NCI-H1694 (cell line): ENCODE results near the gene CACNB4.
"Not testable (repeated sequence)": the region's sequence is repeated elsewhere in the genome, so short reads cannot be mapped to it uniquely, and the experiment has no call there.

Source experiments
- DNase-seq: peaks from one replicate; lab custom pipeline; 2025; lab: John Stamatoyannopoulos, UW

CACNB4 gene

GRCh38 chr2:151904807-151905206 lies 194.0 kb downstream of the CACNB4 start:
- DNase-seq, result no peak

- peak; percentile 86 for DNase-seq
Observed at GRCh38 chr2:151904021-151904420, 194.8 kb downstream of the CACNB4 start.

GRCh38 chr2:151902829-151903228 lies 196.0 kb downstream of the CACNB4 start:
- DNase-seq, result no peak

DNA sequence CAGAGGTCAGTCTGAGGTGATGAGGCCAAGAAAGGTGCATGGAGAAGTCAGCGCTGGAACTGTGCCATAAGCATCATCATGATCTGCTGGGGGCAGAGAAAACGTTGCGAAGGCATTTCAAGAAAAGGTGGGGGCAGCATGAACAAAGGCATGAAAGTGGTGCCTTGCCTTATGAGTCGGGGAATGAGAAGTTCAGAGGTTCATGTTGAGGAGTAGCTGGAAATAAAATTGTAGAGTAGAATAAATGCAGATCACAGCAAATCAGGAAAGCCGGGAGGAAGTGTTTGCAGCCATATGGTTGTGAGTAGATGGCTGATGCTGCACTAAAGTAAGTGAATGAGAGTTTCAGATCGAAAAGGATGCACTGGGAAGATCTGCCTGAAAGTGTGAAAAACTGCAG lies 198.5 kb downstream of the CACNB4 start:
- DNase-seq, result no peak

DNA sequence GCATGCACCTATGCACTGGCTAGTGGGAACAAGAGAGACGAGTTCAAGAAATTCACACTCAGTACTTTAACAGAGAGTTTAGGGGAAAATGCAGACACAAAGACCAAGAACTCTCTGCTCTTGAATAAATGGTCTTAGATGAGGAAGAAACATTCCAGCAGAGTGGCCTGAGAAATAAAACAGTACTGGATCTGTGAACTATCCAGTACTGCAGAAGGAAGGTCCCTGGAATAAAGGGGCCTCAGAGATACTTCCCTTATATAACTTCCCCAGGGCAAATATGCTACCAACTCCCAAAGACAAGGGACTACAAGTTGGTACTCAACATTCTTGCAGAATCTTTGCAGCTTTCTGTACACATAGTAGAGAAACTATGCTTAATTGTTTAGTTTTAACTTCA lies 199.7 kb downstream of the CACNB4 start:
- no peak for DNase-seq

DNA sequence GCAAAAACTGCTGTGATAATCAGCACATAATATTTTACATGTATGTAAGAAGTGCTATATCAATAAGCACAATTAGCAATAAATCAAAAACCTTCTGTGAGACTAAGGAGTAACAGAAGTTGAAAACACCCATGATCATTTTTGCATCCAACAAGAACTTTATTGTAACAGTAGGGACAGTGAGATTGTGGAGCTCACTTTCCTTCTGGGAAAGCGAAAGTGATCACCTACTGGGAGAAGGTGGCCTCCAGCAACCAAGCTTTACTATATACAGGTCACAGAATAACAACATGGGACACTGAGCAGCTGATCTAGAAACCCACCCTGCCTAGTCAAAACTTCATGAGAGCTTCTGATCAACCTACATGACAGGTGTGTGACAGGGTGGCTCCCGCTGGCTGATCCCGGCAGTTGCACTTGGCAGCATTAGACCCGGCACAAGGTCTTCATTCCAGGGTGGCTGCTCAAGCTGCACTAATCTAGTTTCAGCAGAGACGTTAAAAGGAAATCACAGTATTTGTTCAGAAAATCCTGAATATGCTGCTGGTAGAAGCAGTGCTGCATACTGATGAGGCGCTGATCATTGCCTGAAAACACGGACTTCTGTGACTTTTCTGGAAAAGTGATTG lies 207.2 kb downstream of the CACNB4 start:
- DNase-seq, result no peak

DNA sequence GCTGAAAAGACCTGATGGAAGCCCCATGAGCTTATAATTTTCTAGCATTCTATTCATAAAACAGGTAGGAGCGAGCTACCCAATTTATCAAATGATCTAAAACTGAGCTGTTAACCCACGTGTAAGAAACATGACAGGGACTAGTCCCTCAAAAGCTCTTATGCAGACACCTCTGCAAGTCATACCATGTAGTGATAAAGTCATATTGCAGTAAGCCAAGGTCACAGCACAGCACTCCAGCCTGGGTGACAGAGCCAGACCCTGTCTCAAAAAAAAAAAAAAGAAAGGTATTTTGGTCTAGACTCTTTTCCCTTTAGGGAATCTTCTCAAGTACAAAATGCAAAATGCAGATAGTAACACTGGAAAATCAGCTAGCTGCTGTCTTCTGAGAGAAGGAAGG lies 211.7 kb downstream of the CACNB4 start:
- no peak for DNase-seq

DNA sequence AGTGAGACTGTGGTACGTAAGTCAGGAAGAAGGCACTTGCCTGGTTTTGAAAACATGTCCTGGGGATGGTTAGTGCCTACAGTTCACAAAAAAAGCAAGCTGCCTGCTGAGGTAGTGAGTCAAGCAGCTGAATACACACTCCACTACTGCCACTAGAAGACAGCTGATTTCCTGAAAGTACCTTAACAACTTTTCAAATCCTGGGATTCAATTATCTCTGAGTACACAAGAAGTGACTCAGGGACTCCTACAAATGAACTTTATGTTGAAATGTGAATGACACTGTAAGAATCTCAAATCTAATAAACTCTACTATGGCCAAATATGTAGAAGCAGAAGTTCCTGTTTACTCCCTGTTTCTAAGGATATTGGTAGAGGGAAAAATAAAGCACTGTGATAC lies 212.6 kb downstream of the CACNB4 start:
- no peak for DNase-seq

DNA sequence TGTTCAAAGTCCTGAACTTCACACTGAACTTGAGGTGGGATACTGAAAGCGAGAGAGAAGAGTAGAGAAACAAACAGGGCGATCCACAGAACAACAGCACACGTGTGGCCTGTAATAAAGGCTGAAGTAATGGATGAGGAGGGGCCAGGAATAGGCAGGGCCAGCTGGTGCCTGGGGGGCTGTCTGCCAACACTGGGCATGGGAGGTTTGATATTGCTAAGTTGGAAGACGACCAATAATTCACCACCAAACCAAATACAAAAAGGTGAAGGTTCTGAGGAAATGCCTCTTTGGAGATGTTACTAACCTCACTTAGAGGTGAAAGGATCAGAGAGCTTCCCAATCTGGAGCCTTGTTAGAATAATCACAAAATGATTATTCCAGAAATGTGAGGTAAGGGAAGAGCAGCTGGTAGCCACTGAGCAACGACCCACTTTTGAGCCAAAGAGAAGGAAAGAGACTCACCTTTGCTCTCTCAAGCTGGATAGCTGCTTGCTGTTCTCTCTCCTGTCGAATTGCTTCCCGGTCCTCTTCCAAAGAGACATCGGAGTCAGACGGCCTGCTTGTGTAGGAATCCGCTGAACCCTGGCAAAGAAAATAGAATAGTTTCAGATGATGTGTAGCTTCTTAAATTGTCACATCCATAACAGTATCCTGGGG lies 215.9 kb downstream of the CACNB4 start:
- peak; percentile 65 for DNase-seq

DNA sequence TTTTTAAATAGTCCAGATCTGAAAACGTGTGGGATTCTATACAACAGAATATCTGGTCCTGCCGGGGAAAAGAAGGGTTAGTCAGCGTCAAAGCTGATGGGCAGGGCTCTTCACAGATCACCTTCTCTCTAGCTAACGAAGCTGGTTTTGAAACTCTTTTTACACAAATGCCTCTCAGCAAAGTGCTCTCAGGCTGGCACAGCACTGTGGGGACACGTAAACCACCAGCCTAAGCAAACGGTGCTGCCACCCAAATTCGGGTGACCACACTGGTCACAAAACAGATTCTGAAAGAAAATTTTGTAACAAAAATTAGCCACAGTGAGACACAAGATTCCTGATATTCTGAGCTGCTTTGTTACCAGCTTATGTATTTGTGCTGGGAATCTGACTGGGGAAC lies 217.5 kb downstream of the CACNB4 start:
- no peak for DNase-seq

DNA sequence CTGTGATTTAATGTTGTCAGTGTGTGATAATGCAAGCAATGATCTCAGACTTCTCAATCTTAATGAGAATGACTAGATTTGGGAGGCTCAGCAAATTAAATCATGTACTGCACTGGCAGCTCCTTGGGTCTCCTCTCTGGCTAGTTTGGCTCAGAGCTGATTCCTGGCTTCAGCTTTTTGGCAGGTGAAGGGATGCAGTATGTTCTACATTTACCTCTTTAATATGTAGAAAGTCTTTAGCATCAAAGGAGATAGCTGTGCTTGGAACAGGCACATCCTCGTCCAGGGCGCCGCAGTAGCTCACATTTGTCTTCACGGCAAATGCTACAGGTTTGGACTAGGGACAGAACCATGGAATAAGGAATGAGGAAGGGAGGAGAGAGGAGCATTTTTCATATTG lies 218.3 kb downstream of the CACNB4 start:
- DNase-seq, result no peak

GRCh38 chr2:151878655-151879563 lies 219.9 kb downstream of the CACNB4 start:
- DNase-seq, result no peak

DNA sequence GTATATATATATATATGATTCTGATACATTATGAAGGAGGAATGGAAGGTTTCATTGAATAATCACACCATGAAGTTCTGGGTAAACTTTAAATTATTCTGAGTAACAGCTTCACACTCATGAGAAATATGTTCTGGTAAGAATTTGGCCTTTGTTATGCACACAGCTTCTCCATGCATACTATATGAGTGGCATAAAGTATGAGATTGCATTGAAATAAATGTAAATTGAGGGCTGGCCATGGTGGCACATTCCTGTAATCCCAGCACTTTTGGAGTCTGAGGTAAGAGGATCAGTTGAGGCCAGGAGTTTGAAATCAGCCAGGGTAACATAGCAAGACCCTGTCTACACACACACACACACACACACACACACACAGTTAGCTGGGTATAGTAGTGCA lies 220.6 kb downstream of the CACNB4 start:
- no peak for DNase-seq

DNA sequence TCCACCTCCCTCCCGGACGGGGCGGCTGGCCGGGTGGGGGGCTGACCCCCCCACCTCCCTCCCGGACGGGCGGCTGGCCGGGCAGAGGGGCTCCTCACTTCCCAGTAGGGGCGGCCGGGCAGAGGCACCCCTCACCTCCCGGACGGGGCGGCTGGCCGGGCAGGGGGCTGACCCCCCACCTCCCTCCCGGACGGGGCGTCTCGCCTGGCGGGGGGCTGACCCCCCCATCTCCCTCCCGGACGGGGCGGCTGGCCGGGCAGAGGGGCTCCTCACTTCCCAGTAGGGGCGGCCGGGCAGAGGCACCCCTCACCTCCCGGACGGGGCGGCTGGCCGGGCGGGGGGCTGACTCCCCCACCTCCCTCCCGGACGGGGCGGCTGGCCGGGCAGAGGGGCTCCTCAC lies 223.2 kb downstream of the CACNB4 start:
- not testable (repeated sequence) for DNase-seq

DNA sequence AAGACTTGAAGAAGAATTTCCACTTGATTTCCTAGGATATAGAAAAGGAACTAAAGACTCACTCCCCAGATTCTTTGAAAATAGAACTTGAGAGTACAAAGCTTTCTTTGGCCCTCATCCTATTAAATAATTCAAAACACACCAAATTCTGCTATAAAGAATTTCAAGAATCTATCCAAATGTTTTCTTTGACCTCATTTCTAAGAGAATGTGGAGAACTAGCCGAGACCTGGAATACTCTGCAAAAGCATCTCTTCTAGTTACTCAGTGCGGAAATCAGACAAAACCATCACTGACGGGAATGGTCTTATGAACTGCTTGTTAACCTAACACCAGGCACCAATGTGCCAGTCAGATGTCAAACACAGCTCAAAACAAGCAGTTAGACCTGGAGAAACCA lies 226.4 kb downstream of the CACNB4 start:
- DNase-seq, result no peak

DNA sequence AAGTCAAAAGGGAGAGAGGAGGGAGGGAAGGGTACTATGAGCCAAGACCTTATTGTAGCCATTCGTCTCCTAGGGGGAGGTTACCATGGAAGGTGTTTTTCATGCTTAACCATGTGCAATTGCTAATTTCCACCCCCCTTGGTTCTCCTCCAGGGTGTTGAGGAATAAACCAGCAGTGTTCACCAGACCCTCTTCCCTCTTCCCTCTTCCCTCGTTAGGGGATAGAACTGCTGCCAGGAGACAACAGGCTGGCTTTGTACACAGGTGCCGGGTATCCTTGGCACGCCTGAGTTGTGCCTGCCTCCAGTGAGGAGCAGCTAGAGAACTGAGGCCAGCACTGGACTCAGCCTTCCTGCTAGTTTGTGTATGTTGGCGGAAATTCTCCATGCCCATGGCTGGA lies 229.6 kb downstream of the CACNB4 start:
- DNase-seq, result no peak

GRCh38 chr2:151862700-151863099 lies 236.1 kb downstream of the CACNB4 start:
- no peak for DNase-seq

- DNase-seq, result no peak
Observed at GRCh38 chr2:151861174-151861573, 237.7 kb downstream of the CACNB4 start.

GRCh38 chr2:151860613-151861146 lies 238.2 kb downstream of the CACNB4 start:
- no peak for DNase-seq

DNA sequence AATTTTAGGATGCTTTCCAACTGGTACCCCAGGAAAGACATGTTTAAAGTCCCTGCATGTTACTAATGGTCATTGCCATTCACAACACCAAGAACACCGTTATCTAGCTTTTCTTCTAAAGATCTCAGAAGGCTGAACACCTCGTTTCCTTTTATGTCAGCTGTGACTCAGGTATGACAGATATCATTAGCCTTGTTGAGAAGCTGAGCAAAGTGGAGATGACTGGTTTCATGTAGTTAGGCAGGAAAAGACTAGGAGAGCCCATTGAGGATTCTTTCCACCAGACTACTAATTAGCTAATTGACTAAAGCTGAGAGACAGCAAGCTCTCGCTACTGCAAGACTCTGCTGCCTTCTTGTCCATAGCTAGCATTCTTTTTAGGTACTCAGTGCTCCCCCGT lies 238.6 kb downstream of the CACNB4 start:
- no peak for DNase-seq

DNA sequence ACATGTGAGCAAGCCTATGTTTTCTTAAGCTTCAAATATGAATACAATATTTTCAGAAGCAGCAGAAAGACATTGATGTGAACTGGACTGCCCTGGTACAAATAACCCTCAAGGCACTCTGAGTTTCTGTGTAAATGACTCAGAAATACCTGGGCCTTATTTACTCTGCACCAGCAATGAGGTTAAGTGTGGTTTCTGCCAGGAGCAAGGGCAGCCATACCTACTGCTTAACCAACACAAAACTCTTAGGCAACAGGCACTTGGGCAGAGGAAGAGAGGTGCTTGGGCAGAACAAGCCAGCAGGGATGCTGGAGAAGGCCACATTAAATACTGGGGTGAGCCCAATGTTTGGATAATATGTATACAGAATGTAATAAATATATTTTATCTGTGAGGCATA lies 241.2 kb downstream of the CACNB4 start:
- no peak for DNase-seq

GRCh38 chr2:151855111-151855510 lies 243.7 kb downstream of the CACNB4 start:
- no peak for DNase-seq
